Activated CD8-positive, alpha-beta memory T cell treated with anti-CD3 and anti-CD28 coated beads for 48 hours (primary cell): ENCODE measurements around the gene TUBB.
"Not testable (repeated sequence)": the region's sequence is repeated elsewhere in the genome, so short reads cannot be mapped to it uniquely, and the experiment has no call there.

Experiments used
- DNase-seq, 3 experiments: peaks; one replicate each; pipeline ENCODE4 v3.0.0-alpha.2; 2020; ENCODE audit warnings: low read depth in 2 of 3, low spot score in 2 of 3

Gene TUBB

GRCh38 chr6:30717129-30717844, 2.9 kb upstream of the TUBB start, which contains the start of gene MDC1:
MDC1 (minus strand) TSS chr6:30717281; CDS start chr6:30715175, 2,106 bp downstream.
- DNase-seq, result peak; percentile 94 to 98 (median 94)

GRCh38 chr6:30717845-30718720, 2.1 kb upstream of the TUBB start:
- DNase-seq, result not testable (repeated sequence)

- no peak for DNase-seq
Measured at GRCh38 chr6:30719356-30719755, 796 bp upstream of the TUBB start.

GRCh38 chr6:30720738-30721197, 616 bp downstream of the TUBB start:
- no peak for DNase-seq

GRCh38 chr6:30721198-30722024, 1.3 kb downstream of the TUBB start:
- DNase-seq, result peak; percentile 91 to 96 (median 94)

- not testable (repeated sequence) for DNase-seq
Measured at GRCh38 chr6:30722025-30722279, 1.8 kb downstream of the TUBB start.

- peak; percentile 51 to 90 (median 88) for DNase-seq
Measured at GRCh38 chr6:30722280-30723112, 2.3 kb downstream of the TUBB start.

- not testable (repeated sequence) for DNase-seq
Measured at GRCh38 chr6:30723159-30723842, 3.1 kb downstream of the TUBB start.

- not testable (repeated sequence) for DNase-seq
Measured at GRCh38 chr6:30723843-30724741, 3.9 kb downstream of the TUBB start.

GRCh38 chr6:30724906-30725667, 4.9 kb downstream of the TUBB start:
- no peak for DNase-seq

GRCh38 chr6:30725713-30726505, 5.8 kb downstream of the TUBB start:
- DNase-seq, result no peak

- DNase-seq, result no peak
Measured at GRCh38 chr6:30726506-30727413, 6.6 kb downstream of the TUBB start.

- DNase-seq, result no peak
Measured at GRCh38 chr6:30727920-30728553, 7.9 kb downstream of the TUBB start.

- DNase-seq, result peak in 1 of 3 experiments; percentile 70
Measured at GRCh38 chr6:30730601-30731435, 10.7 kb downstream of the TUBB start.
